CD14-positive monocyte (primary cell): ENCODE data around the gene ZNF91. TPM values are rescaled to one million over a fixed set of nuclear protein-coding genes. Genes with fewer than 3 reads are reported as not detected.

Experiments
- DNase-seq, 3 donors: peaks; one replicate each; pipeline ENCODE4 v3.0.0-alpha.2; 2011 to 2022
- H2AFZ ChIP-seq: 2 replicates; pipeline ENCODE4 v1.6.0; 2012; ENCODE audit warnings: mild to moderate bottlenecking, low read depth, low read length, inconsistent platforms; ENCODE audit not compliant: insufficient read depth, poor library complexity, severe bottlenecking
- H3K27ac ChIP-seq, 2 donors: 1 replicate in 1 of 2; 2 replicates in 1 of 2; pipeline ENCODE4 v1.5.1; 2012 to 2013; ENCODE audit warnings: low read length in 2 of 2, control low read depth in 1 of 2, inconsistent platforms in 1 of 2, low read depth in 1 of 2, mild to moderate bottlenecking in 1 of 2
- H3K27me3 ChIP-seq, 2 donors: one replicate each; pipeline versions ENCODE4 v1.6.0 to v1.6.1; 2011 to 2013; ENCODE audit warnings: low read length in 2 of 2; ENCODE audit not compliant: control insufficient read depth in 2 of 2, insufficient read depth in 2 of 2
- H3K36me3 ChIP-seq, 2 donors: replicated peaks in 1 of 2; 1 replicate in 1 of 2; 2 replicates in 1 of 2; pipeline versions ENCODE4 v1.5.1 to v1.6.1; 2012 to 2013; ENCODE audit warnings: low read length in 2 of 2, control low read depth in 1 of 2, inconsistent platforms in 1 of 2, mild to moderate bottlenecking in 1 of 2; ENCODE audit not compliant: insufficient read depth in 2 of 2, control insufficient read depth in 1 of 2
- H3K4me1 ChIP-seq, 2 donors: 1 replicate in 1 of 2; 2 replicates in 1 of 2; pipeline versions ENCODE4 v1.5.1 to v1.6.1; 2012 to 2013; ENCODE audit warnings: low read length in 2 of 2, control low read depth in 1 of 2, inconsistent platforms in 1 of 2, mild to moderate bottlenecking in 1 of 2, moderate library complexity in 1 of 2; ENCODE audit not compliant: insufficient read depth in 2 of 2, control insufficient read depth in 1 of 2
- H3K4me2 ChIP-seq: replicated peaks from 2 replicates; pipeline ENCODE3; 2012; ENCODE audit warnings: low read length, moderate library complexity, mild to moderate bottlenecking; ENCODE audit not compliant: poor library complexity, severe bottlenecking; ENCODE audit errors: extremely low read depth
- H3K4me3 ChIP-seq, 3 experiments: fragments of 200-600 bp in 1 of 3; sonication (generic) in 1 of 3; replicated peaks in 1 of 3; 1 replicate in 2 of 3; 2 replicates in 1 of 3; pipeline ENCODE4 v1.5.1; 2011 to 2013; ENCODE audit warnings: low read length in 3 of 3, mild to moderate bottlenecking in 3 of 3, control low read depth in 2 of 3, low read depth in 2 of 3, inconsistent platforms in 1 of 3, moderate library complexity in 1 of 3
- H3K79me2 ChIP-seq: 2 replicates; pipeline ENCODE4 v1.6.0; 2012; ENCODE audit warnings: mild to moderate bottlenecking, control low read depth, inconsistent platforms, low read length, moderate library complexity; ENCODE audit not compliant: insufficient read depth
- H3K9ac ChIP-seq: 2 replicates; pipeline ENCODE4 v1.6.0; 2017; ENCODE audit warnings: low read length, mild to moderate bottlenecking; ENCODE audit not compliant: insufficient read depth, poor library complexity, severe bottlenecking
- H3K9me3 ChIP-seq, 2 donors: replicated peaks in 1 of 2; 1 replicate in 1 of 2; 2 replicates in 1 of 2; pipeline versions ENCODE4 v1.5.1 to v1.6.1; 2012 to 2013; ENCODE audit warnings: low read length in 2 of 2, control low read depth in 1 of 2; ENCODE audit not compliant: control insufficient read depth in 1 of 2, insufficient read depth in 1 of 2
- H4K20me1 ChIP-seq: 2 replicates; pipeline ENCODE4 v1.6.0; 2012; ENCODE audit warnings: mild to moderate bottlenecking, low read length, control low read depth, moderate library complexity; ENCODE audit not compliant: insufficient read depth
- H3K27ac Mint-ChIP-seq, 7 donors: one replicate each; pipeline ENCODE4 v1.8.0; 2020; ENCODE audit warnings: mild to moderate bottlenecking in 7 of 7, mixed read lengths in 7 of 7, moderate library complexity in 6 of 7, inconsistent platforms in 2 of 7
- H3K27me3 Mint-ChIP-seq, 3 donors: one replicate each; pipeline ENCODE4 v1.8.0; 2021 to 2022; ENCODE audit warnings: low read depth in 3 of 3, mild to moderate bottlenecking in 3 of 3, mixed read lengths in 3 of 3, moderate library complexity in 3 of 3, inconsistent platforms in 1 of 3
- H3K36me3 Mint-ChIP-seq, 2 donors: one replicate each; pipeline ENCODE4 v1.8.0; 2020; ENCODE audit warnings: mixed read lengths in 2 of 2, inconsistent platforms in 1 of 2, mild to moderate bottlenecking in 1 of 2
- H3K4me1 Mint-ChIP-seq: one replicate; pipeline ENCODE4 v1.8.0; 2020; ENCODE audit warnings: mild to moderate bottlenecking, mixed read lengths
- H3K4me3 Mint-ChIP-seq, 2 donors: one replicate each; pipeline ENCODE4 v1.8.0; 2020; ENCODE audit warnings: mild to moderate bottlenecking in 2 of 2, mixed read lengths in 2 of 2, moderate library complexity in 1 of 2
- H3K9me3 Mint-ChIP-seq, 7 donors: one replicate each; pipeline ENCODE4 v1.8.0; 2020 to 2022; ENCODE audit warnings: mixed read lengths in 7 of 7, mild to moderate bottlenecking in 6 of 7, moderate library complexity in 6 of 7, inconsistent platforms in 2 of 7
- CTCF ChIP-seq: fragments of 200-600 bp; IDR thresholded peaks from one replicate; pipeline ENCODE4 v1.8.0; 2022; ENCODE audit warnings: antibody characterized with exemption, mild to moderate bottlenecking
- WGBS: methylation state at CpG from one replicate; pipeline ENCODE4 v1.1.5; 2013; ENCODE audit warnings: missing lambda C conversion rate; ENCODE audit not compliant: insufficient coverage; 5-methylcytosine and 5-hydroxymethylcytosine counted together
- intact Hi-C, 2 donors: fragments of 100-400 bp; cut with micrococcal nuclease; formaldehyde crosslinking; loops; one replicate each; pipeline versions ENCODE4 v1.15.0 to v1.15.1; 2023
- polyA plus RNA-seq, 3 donors: library from polyadenylated mRNA; depleted of rRNA in 1 of 3; unstranded in 2 of 3; stranded (reverse) in 1 of 3; fragments of 300-500 nt in 2 of 3; fragments of >200 nt in 1 of 3; fragmentation: Illumina TruSeq in 2 of 3; gene quantifications; 1 replicate in 2 of 3; 2 replicates in 1 of 3; pipeline ENCODE4 v1.2.3, GENCODE V29; 2012 to 2021

Gene ZNF91
- polyA plus RNA-seq, 3 donors: 3.5 to 5.5 (median 4.9) TPM

GRCh38 chr19:23410155-23410554 is 14.9 kb upstream of the ZNF91 start:
- H3K27me3 Mint-ChIP-seq: peaks cover 8 to 14% (median 12%) of the 10 kb centered on the region in 3 donors
- Histone ChIP-seq H3K27ac (no peak overlapping the region), H2AFZ (no peak overlapping the region), H3K27me3 (peaks cover 2 to 6% of the 10 kb centered on the region in 2 donors), H3K4me3 (no peak overlapping the region), H3K36me3 (no peaks in the 10 kb centered on the region), H3K9ac (no peak overlapping the region), H3K79me2 (no peaks in the 10 kb centered on the region), H4K20me1 (no peaks in the 10 kb centered on the region), H3K9me3 (peaks cover 42 to 46% of the 10 kb centered on the region in 2 donors), H3K4me2 (no peak overlapping the region), H3K4me1 (no peaks in the 10 kb centered on the region)
- H3K27ac Mint-ChIP-seq: no peak overlapping the region
- no peak overlapping the region for H3K4me3 Mint-ChIP-seq
- H3K4me1 Mint-ChIP-seq: peaks cover 3% of the 10 kb centered on the region
- TF ChIP-seq CTCF: no peak
- intact Hi-C loops: no loop called here
- no peaks in the 10 kb centered on the region for H3K36me3 Mint-ChIP-seq
- H3K9me3 Mint-ChIP-seq: peaks cover 11 to 64% (median 49%) of the 10 kb centered on the region in 7 donors
- DNase-seq: no peak
- 71% methylated on average over 1 of the region's 1 CpG for WGBS

GRCh38 chr19:23409392-23410048 is 14.2 kb upstream of the ZNF91 start:
- Histone ChIP-seq H3K79me2 (no peaks in the 10 kb centered on the region), H3K4me3 (no peak overlapping the region), H4K20me1 (no peaks in the 10 kb centered on the region), H3K27ac (no peak overlapping the region), H3K4me2 (no peak overlapping the region), H3K27me3 (peaks cover 1 to 2% of the 10 kb centered on the region in 2 donors), H3K9ac (no peak overlapping the region), H2AFZ (no peak overlapping the region), H3K4me1 (no peaks in the 10 kb centered on the region), H3K9me3 (peaks cover 46% of the 10 kb centered on the region in 2 donors), H3K36me3 (no peaks in the 10 kb centered on the region)
- Mint-ChIP-seq H3K4me1 (no peaks in the 10 kb centered on the region), H3K4me3 (no peak overlapping the region), H3K36me3 (no peaks in the 10 kb centered on the region), H3K9me3 (peaks cover 11 to 61% (median 47%) of the 10 kb centered on the region in 7 donors), H3K27ac (no peak overlapping the region), H3K27me3 (peaks cover 6 to 10% (median 7%) of the 10 kb centered on the region in 3 donors)
- TF ChIP-seq CTCF: no peak
- DNase-seq: no peak
- intact Hi-C loops: no loop called here
- 91% methylated on average over 16 of the region's 21 CpGs for WGBS
